Peyer's patch (tissue), 4 donors: ENCODE data around the gene FRMPD2.
"Not testable (repeated sequence)": the region's sequence is repeated elsewhere in the genome, so short reads cannot be mapped to it uniquely, and the experiment has no call there.

Source experiments
- POLR2A ChIP-seq, 2 donors: fragments of 450-650 bp; IDR thresholded peaks; one replicate each; pipeline ENCODE4 v1.5.1; 2017; ENCODE audit warnings: antibody characterized with exemption in 2 of 2, mild to moderate bottlenecking in 2 of 2, moderate library complexity in 2 of 2
- TF ChIP-seq, protein P1 (sequence below), 6 experiments: fragments of 450-650 bp in 4 of 6; fragments of 200-600 bp in 2 of 6; sonication (generic) in 1 of 6; IDR thresholded peaks; one replicate each; pipeline ENCODE4 v1.5.1; 2017 to 2019; ENCODE audit warnings: antibody characterized with exemption in 6 of 6, mild to moderate bottlenecking in 3 of 6, moderate library complexity in 1 of 6

DNA sequence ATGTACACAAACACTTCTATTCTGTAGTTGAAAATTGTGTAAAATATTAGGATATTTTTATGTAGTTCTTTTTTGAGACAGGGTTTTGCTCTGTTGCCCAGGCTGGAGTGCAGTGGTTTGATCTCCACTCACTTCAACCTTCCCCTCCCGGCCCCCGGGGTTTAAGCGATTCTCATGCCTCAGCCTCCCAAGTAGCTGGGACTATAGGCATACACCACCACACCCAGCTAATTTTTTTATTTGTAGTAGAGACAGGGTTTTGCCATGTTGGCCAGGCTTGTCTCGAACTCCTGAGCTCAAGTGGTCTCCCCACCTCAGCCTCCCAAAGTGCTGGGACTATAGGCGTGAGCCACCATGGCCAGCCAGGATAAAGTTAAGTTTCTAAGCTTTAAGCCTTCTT, 30.6 kb downstream of the FRMPD2 start:
- TF ChIP-seq, protein P1, sequence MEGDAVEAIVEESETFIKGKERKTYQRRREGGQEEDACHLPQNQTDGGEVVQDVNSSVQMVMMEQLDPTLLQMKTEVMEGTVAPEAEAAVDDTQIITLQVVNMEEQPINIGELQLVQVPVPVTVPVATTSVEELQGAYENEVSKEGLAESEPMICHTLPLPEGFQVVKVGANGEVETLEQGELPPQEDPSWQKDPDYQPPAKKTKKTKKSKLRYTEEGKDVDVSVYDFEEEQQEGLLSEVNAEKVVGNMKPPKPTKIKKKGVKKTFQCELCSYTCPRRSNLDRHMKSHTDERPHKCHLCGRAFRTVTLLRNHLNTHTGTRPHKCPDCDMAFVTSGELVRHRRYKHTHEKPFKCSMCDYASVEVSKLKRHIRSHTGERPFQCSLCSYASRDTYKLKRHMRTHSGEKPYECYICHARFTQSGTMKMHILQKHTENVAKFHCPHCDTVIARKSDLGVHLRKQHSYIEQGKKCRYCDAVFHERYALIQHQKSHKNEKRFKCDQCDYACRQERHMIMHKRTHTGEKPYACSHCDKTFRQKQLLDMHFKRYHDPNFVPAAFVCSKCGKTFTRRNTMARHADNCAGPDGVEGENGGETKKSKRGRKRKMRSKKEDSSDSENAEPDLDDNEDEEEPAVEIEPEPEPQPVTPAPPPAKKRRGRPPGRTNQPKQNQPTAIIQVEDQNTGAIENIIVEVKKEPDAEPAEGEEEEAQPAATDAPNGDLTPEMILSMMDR (IDR thresholded peaks at IDR 0.05), result not testable (repeated sequence)
- TF ChIP-seq POLR2A (IDR thresholded peaks at IDR 0.05), result not testable (repeated sequence)
